Neural progenitor cell (in vitro differentiated cells): Measurements from ENCODE around the gene KIF26A. TPM values are rescaled to one million over a fixed set of nuclear protein-coding genes. Genes with fewer than 3 reads are reported as not detected.

ENCODE experiments used
- DNase-seq: peaks from one replicate; pipeline ENCODE4 v3.0.0-alpha.2; 2016; ENCODE audit warnings: low spot score
- H2AFZ ChIP-seq: fragments of 200-600 bp; sonication (generic); replicated peaks from 2 replicates; pipeline ENCODE4 v1.6.1; 2016; ENCODE audit warnings: antibody characterized with exemption
- H3F3A ChIP-seq: fragments of 200-600 bp; sonication (generic); 2 replicates; pipeline ENCODE4 v1.6.1; 2016; ENCODE audit warnings: antibody characterized with exemption, low read depth
- H3K27ac ChIP-seq: fragments of 200-600 bp; sonication (generic); 2 replicates; pipeline ENCODE4 v1.5.1; 2016; ENCODE audit warnings: mild to moderate bottlenecking
- H3K27me3 ChIP-seq: fragments of 200-600 bp; sonication (generic); 2 replicates; pipeline ENCODE4 v1.6.1; 2016; ENCODE audit warnings: mild to moderate bottlenecking, moderate library complexity
- H3K36me3 ChIP-seq: fragments of 200-600 bp; sonication (generic); 2 replicates; pipeline ENCODE4 v1.5.1; 2016
- H3K4me1 ChIP-seq: fragments of 200-600 bp; sonication (generic); 2 replicates; pipeline ENCODE4 v1.6.1; 2016; ENCODE audit warnings: mixed run types
- H3K4me2 ChIP-seq: fragments of 200-600 bp; sonication (generic); 2 replicates; pipeline ENCODE4 v1.6.1; 2016
- H3K4me3 ChIP-seq: fragments of 200-600 bp; sonication (generic); 2 replicates; pipeline ENCODE4 v1.5.1; 2016
- H3K79me2 ChIP-seq: fragments of 200-600 bp; sonication (generic); 2 replicates; pipeline ENCODE4 v1.6.1; 2016; ENCODE audit warnings: low read depth
- H3K9ac ChIP-seq: fragments of 200-600 bp; sonication (generic); 2 replicates; pipeline ENCODE4 v1.6.1; 2016
- H3K9me3 ChIP-seq: fragments of 200-600 bp; sonication (generic); 2 replicates; pipeline ENCODE4 v1.5.1; 2016; ENCODE audit warnings: low read depth
- H4K20me1 ChIP-seq: fragments of 200-600 bp; sonication (generic); 2 replicates; pipeline ENCODE4 v1.6.1; 2016; ENCODE audit warnings: low read depth
- H3K27ac Mint-ChIP-seq: 3 replicates; pipeline ENCODE4 v1.8.0; 2021; ENCODE audit warnings: mixed read lengths
- H3K27me3 Mint-ChIP-seq: 2 replicates; pipeline ENCODE4 v1.8.0; 2022; ENCODE audit warnings: low read depth, mild to moderate bottlenecking, inconsistent platforms, moderate library complexity, mixed read lengths; ENCODE audit not compliant: insufficient read depth
- H3K36me3 Mint-ChIP-seq: 3 replicates; pipeline ENCODE4 v1.8.0; 2021; ENCODE audit warnings: mixed read lengths
- H3K4me1 Mint-ChIP-seq: 3 replicates; pipeline ENCODE4 v1.8.0; 2021; ENCODE audit warnings: mixed read lengths
- H3K4me3 Mint-ChIP-seq: 3 replicates; pipeline ENCODE4 v1.8.0; 2021; ENCODE audit warnings: mild to moderate bottlenecking, moderate library complexity, mixed read lengths
- H3K9me3 Mint-ChIP-seq: 3 replicates; pipeline ENCODE4 v1.8.0; 2020; ENCODE audit warnings: mixed read lengths
- EZH2 ChIP-seq: fragments of 200-600 bp; sonication (generic); IDR thresholded peaks from 2 replicates; pipeline ENCODE4 v1.6.1; 2017; ENCODE audit warnings: antibody characterized with exemption, mild to moderate bottlenecking, moderate library complexity
- EZH2phosphoT487 ChIP-seq: fragments of 200-600 bp; sonication (generic); IDR thresholded peaks from 2 replicates; pipeline ENCODE4 v1.6.1; 2017; ENCODE audit warnings: antibody characterized with exemption
- total RNA-seq: library from RNA; depleted of rRNA; stranded (reverse); fragments of >200 nt; gene quantifications from 2 replicates; pipeline ENCODE4 v1.2.3, GENCODE V29; 2015; ENCODE audit warnings: low replicate concordance
- TF ChIP-seq, protein P1 (sequence below): fragments of 200-600 bp; sonication (generic); IDR thresholded peaks from 2 replicates; pipeline ENCODE4 v1.5.1; 2017; ENCODE audit warnings: antibody characterized with exemption, mild to moderate bottlenecking

KIF26A gene
- total RNA-seq, 1 donor from 2014 or later: 6.1 TPM

DNA sequence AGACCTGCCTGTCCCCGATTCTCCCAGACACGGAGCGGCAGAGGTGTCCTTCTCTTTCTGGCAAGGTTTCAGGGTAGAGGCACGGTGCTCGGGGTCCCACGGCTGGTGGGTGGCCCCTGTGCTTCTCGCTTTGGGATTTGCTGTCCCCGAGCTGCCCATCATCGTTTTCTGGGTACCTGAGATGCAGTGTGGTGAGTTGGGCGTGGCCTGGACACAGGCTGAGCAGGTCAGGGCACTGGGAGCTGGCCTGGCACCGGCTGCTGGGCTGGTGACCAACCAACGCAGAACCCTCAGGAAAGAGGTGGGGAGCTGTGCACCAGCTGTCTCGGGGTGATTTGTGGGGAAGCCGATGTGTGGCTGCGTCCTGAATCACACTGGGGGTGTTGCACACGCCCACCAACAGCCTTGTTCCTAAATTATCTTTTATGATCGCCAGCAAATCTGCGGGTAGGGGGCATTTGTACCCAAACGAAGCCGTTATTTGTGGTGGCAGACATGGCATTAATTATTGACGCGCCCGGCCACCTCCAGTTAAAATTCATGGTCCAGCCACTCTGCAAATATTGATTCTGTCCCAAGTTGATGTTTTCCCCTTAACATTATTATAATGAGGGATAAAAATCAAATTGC lies 61.0 kb downstream of the KIF26A start:
- H3K27ac ChIP-seq: no peak overlapping the region
- no peaks in the 10 kb centered on the region for H3K36me3 ChIP-seq
- no peaks in the 10 kb centered on the region for H3K27me3 Mint-ChIP-seq
- H3K4me3 Mint-ChIP-seq: no peak overlapping the region
- no peak overlapping the region for H3K27ac Mint-ChIP-seq
- H4K20me1 ChIP-seq: no peaks in the 10 kb centered on the region
- H3K27me3 ChIP-seq: no peaks in the 10 kb centered on the region
- H3K4me3 ChIP-seq: no peak overlapping the region
- H3K4me2 ChIP-seq: no peak overlapping the region
- H3K4me1 ChIP-seq: peaks cover 13% of the 10 kb centered on the region
- no peak overlapping the region for H2AFZ ChIP-seq
- DNase-seq: no peak
- no peaks in the 10 kb centered on the region for H3K79me2 ChIP-seq
- H3K4me1 Mint-ChIP-seq: peaks cover 14% of the 10 kb centered on the region
- no peaks in the 10 kb centered on the region for H3F3A ChIP-seq
- H3K36me3 Mint-ChIP-seq: no peaks in the 10 kb centered on the region
- no peak for TF ChIP-seq EZH2phosphoT487
- TF ChIP-seq, protein P1, sequence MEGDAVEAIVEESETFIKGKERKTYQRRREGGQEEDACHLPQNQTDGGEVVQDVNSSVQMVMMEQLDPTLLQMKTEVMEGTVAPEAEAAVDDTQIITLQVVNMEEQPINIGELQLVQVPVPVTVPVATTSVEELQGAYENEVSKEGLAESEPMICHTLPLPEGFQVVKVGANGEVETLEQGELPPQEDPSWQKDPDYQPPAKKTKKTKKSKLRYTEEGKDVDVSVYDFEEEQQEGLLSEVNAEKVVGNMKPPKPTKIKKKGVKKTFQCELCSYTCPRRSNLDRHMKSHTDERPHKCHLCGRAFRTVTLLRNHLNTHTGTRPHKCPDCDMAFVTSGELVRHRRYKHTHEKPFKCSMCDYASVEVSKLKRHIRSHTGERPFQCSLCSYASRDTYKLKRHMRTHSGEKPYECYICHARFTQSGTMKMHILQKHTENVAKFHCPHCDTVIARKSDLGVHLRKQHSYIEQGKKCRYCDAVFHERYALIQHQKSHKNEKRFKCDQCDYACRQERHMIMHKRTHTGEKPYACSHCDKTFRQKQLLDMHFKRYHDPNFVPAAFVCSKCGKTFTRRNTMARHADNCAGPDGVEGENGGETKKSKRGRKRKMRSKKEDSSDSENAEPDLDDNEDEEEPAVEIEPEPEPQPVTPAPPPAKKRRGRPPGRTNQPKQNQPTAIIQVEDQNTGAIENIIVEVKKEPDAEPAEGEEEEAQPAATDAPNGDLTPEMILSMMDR: no peak
- no peak for TF ChIP-seq EZH2
- H3K9me3 Mint-ChIP-seq: no peaks in the 10 kb centered on the region
- H3K9ac ChIP-seq: no peak overlapping the region
- H3K9me3 ChIP-seq: no peaks in the 10 kb centered on the region

DNA sequence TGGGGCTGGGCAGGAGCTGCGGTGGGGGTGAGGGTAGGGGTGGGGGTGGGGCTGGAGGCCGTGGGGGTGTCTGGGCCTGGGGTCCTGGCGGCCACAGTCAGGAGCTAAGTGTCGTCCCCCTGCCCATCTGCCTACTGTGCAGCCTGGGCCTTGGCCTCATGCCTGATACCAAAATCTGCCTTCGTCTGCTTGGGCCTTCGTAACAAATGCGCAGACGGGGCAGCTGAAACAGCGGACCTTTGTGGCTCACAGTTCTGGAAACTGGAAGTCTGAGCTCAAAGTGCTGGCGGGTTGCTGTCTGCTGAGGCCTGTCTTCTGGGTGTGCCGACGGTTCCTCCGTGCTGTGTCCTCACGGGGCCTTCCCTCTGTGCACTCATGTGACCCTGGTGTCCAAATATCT lies 61.7 kb downstream of the KIF26A start:
- Mint-ChIP-seq H3K27ac (no peak overlapping the region), H3K36me3 (no peaks in the 10 kb centered on the region), H3K4me3 (no peak overlapping the region), H3K9me3 (no peaks in the 10 kb centered on the region), H3K27me3 (no peaks in the 10 kb centered on the region), H3K4me1 (peaks cover 12% of the 10 kb centered on the region)
- Histone ChIP-seq H3K9me3 (no peaks in the 10 kb centered on the region), H3K36me3 (no peaks in the 10 kb centered on the region), H3K79me2 (no peaks in the 10 kb centered on the region), H4K20me1 (no peaks in the 10 kb centered on the region), H3K4me3 (no peak overlapping the region), H3K27me3 (no peaks in the 10 kb centered on the region), H2AFZ (no peak overlapping the region), H3K27ac (no peak overlapping the region), H3K9ac (no peak overlapping the region), H3F3A (no peaks in the 10 kb centered on the region), H3K4me2 (no peak overlapping the region), H3K4me1 (peaks cover 13% of the 10 kb centered on the region)
- TF ChIP-seq, protein P1: no peak
- no peak for TF ChIP-seq EZH2phosphoT487
- no peak for TF ChIP-seq EZH2
- DNase-seq: no peak

DNA sequence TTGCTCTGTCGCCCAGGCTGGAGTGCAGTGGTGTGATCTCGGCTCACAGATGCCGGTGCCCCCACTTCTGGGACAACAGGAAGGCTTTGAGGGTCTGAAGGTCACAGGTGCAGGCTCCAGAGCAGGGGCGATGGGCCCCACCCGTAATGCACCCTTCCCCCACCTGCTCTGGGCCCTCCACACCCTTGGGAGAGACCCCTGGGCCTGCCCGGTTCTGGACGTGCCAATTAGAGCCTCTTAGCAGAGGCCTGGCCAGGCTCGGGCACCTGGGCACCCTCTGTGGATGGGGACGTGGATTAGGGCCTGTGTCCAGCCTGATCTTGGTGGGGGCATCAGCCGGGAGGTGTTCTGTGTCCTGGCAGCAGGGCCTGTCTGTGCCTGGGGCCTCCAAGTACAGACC lies 62.2 kb downstream of the KIF26A start:
- H3K36me3 Mint-ChIP-seq: no peaks in the 10 kb centered on the region
- TF ChIP-seq, protein P1: no peak
- no peak for TF ChIP-seq EZH2phosphoT487
- TF ChIP-seq EZH2: no peak
- no peak overlapping the region for H3K4me3 Mint-ChIP-seq

More for the DNA sequence above, 62.2 kb downstream of the KIF26A start:
- H3F3A ChIP-seq: no peaks in the 10 kb centered on the region
- no peaks in the 10 kb centered on the region for H3K27me3 Mint-ChIP-seq
- no peaks in the 10 kb centered on the region for H4K20me1 ChIP-seq
- H3K9ac ChIP-seq: no peak overlapping the region
- H3K9me3 Mint-ChIP-seq: no peaks in the 10 kb centered on the region
- H3K4me1 ChIP-seq: peaks cover 11% of the 10 kb centered on the region
- H3K4me3 ChIP-seq: no peak overlapping the region
- no peaks in the 10 kb centered on the region for H3K79me2 ChIP-seq
- no peak overlapping the region for H3K27ac ChIP-seq
- H3K27ac Mint-ChIP-seq: no peak overlapping the region
- no peak overlapping the region for H2AFZ ChIP-seq
- no peak for DNase-seq
- no peak overlapping the region for H3K4me2 ChIP-seq
- no peaks in the 10 kb centered on the region for H3K36me3 ChIP-seq
- H3K9me3 ChIP-seq: no peaks in the 10 kb centered on the region
- H3K4me1 Mint-ChIP-seq: peaks cover 13% of the 10 kb centered on the region
- H3K27me3 ChIP-seq: no peaks in the 10 kb centered on the region
